ENCODE measurements around the gene CNTNAP4.

Gene CNTNAP4

DNA sequence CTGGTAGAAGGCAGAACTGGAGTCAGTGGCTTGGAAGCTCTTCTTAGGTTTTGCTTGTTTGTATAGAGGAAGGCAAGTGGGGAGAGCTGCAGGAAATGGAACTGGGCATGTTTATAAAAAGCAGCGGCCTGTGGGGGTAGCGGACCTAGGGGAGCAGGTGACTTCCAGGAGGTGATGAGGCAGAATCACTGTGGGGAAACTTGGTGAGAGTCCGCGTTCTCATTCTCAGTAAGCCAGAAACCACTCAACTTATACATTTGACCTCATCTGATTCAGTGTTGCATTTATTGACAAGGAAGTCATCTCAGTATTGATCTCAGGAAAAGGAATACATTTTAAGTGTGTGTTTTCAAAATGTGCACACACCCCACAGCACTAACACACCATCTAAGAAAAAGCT is 299.8 kb downstream of the CNTNAP4 start:
- H3K27me3 ChIP-seq (ENCODE audit: control insufficient read depth in 3 of 3, insufficient read depth in 3 of 3, low read depth in 1 of 3, low read length in 3 of 3) = no peaks in the 10 kb centered on the region
- H2AFZ ChIP-seq (ENCODE audit: low read length) = no peak overlapping the region
- no peak overlapping the region for H3K18ac ChIP-seq (ENCODE audit: low read length)
- DNase-seq (ENCODE audit: low spot score) = no peak
- H3K9ac ChIP-seq (ENCODE audit: low read depth, low read length, poor library complexity) = no peak overlapping the region
- no peak overlapping the region for H2BK15ac ChIP-seq (ENCODE audit: low read length)
- no peak overlapping the region for H2AK5ac ChIP-seq (ENCODE audit: low read depth, low read length)
- no peak overlapping the region for H3K14ac ChIP-seq (ENCODE audit: low read length)
- H2BK120ac ChIP-seq (ENCODE audit: low read depth, low read length) = no peak overlapping the region
- WGBS, 2 donors (ENCODE audit: extremely low coverage in 2 of 2, insufficient read length in 2 of 2, insufficient replicate concordance in 1 of 2) = no CpG with 5 or more reads among the region's 4 CpGs
- H2BK12ac ChIP-seq (ENCODE audit: low read length) = no peak overlapping the region
- H3K79me1 ChIP-seq (ENCODE audit: low read depth, low read length) = no peaks in the 10 kb centered on the region
- no peak overlapping the region for H3K23ac ChIP-seq (ENCODE audit: low read depth, low read length, poor library complexity)
- H3K4ac ChIP-seq (ENCODE audit: low read length) = no peak overlapping the region
- no peaks in the 10 kb centered on the region for H3K36me3 ChIP-seq (replicated peaks in 1 of 2; ENCODE audit: control insufficient read depth in 2 of 2, insufficient read depth in 2 of 2, low read length in 2 of 2)
- no peak overlapping the region for H3K4me3 ChIP-seq (ENCODE audit: low read length in 2 of 2)
- no peak overlapping the region for H3K27ac ChIP-seq (replicated peaks; ENCODE audit: low read length)
- no peak overlapping the region for H2BK5ac ChIP-seq (ENCODE audit: low read length)
- H3K4me1 ChIP-seq (ENCODE audit: control insufficient read depth in 2 of 2, insufficient read depth in 1 of 2, low read depth in 1 of 2, low read length in 2 of 2) = peaks cover 0 to 1% of the 10 kb centered on the region in 2 donors
- H4K91ac ChIP-seq (ENCODE audit: low read depth, low read length, poor library complexity) = no peak overlapping the region
- H4K8ac ChIP-seq (ENCODE audit: low read depth, low read length) = no peak overlapping the region
- no peak overlapping the region for H3K4me2 ChIP-seq (ENCODE audit: insufficient read depth, low read length, poor library complexity, severe bottlenecking)
- no peaks in the 10 kb centered on the region for H3K9me3 ChIP-seq (replicated peaks in 1 of 2; ENCODE audit: control insufficient read depth in 2 of 2, insufficient read depth in 1 of 2, low read depth in 1 of 2, low read length in 2 of 2)

DNA sequence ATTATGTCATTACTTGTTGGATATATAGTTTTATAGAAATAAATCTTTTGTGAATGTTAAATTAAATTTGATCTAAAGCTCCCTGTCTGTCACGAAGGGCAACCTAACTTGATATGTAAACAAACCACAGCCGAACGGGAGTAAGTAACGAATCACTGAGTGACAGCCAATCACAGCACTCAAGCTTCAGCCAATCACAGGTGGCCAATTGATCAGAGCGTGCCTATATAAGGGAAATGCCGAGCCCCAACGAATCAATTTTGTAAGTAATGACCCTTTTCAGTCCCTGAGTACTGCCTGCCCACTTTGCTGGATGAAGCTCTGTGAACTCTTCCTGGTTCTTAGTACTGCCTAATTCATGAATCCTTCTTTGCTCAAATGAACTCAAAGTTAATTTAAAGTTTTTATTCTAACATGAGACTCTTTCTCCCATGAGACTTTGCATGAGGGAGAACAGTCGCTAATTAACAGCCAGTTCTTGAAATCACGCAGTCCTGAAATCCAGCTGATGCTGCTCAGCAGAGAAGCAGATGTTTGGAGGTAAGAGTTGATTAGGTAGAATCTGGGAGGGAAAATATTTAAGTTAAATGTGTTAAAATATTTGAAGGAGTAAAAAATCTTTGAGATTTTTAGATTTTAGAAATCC is 302.2 kb downstream of the CNTNAP4 start:
- no peak overlapping the region for H2BK120ac ChIP-seq (ENCODE audit: low read depth, low read length)
- no peak overlapping the region for H2BK5ac ChIP-seq (ENCODE audit: low read length)
- no peak overlapping the region for H3K4me2 ChIP-seq (ENCODE audit: insufficient read depth, low read length, poor library complexity, severe bottlenecking)
- no peak overlapping the region for H4K91ac ChIP-seq (ENCODE audit: low read depth, low read length, poor library complexity)
- H3K79me1 ChIP-seq (ENCODE audit: low read depth, low read length) = no peaks in the 10 kb centered on the region
- H3K18ac ChIP-seq (ENCODE audit: low read length) = no peak overlapping the region
- no peaks in the 10 kb centered on the region for H3K36me3 ChIP-seq (replicated peaks in 1 of 2; ENCODE audit: control insufficient read depth in 2 of 2, insufficient read depth in 2 of 2, low read length in 2 of 2)
- no peaks in the 10 kb centered on the region for H3K9me3 ChIP-seq (replicated peaks in 1 of 2; ENCODE audit: control insufficient read depth in 2 of 2, insufficient read depth in 1 of 2, low read depth in 1 of 2, low read length in 2 of 2)
- H3K9ac ChIP-seq (ENCODE audit: low read depth, low read length, poor library complexity) = no peak overlapping the region
- H3K27me3 ChIP-seq (ENCODE audit: control insufficient read depth in 3 of 3, insufficient read depth in 3 of 3, low read depth in 1 of 3, low read length in 3 of 3) = no peaks in the 10 kb centered on the region
- no peak overlapping the region for H3K4me3 ChIP-seq (ENCODE audit: low read length in 2 of 2)
- H3K27ac ChIP-seq (replicated peaks; ENCODE audit: low read length) = no peak overlapping the region
- no peak overlapping the region for H2BK15ac ChIP-seq (ENCODE audit: low read length)
- H2BK12ac ChIP-seq (ENCODE audit: low read length) = no peak overlapping the region
- DNase-seq (ENCODE audit: low spot score) = no peak
- H3K4me1 ChIP-seq (ENCODE audit: control insufficient read depth in 2 of 2, insufficient read depth in 1 of 2, low read depth in 1 of 2, low read length in 2 of 2) = no peaks in the 10 kb centered on the region
- no peak overlapping the region for H4K8ac ChIP-seq (ENCODE audit: low read depth, low read length)
- H2AFZ ChIP-seq (ENCODE audit: low read length) = no peak overlapping the region
- no peak overlapping the region for H3K23ac ChIP-seq (ENCODE audit: low read depth, low read length, poor library complexity)
- H2AK5ac ChIP-seq (ENCODE audit: low read depth, low read length) = no peak overlapping the region
- H3K14ac ChIP-seq (ENCODE audit: low read length) = no peak overlapping the region
- H3K4ac ChIP-seq (ENCODE audit: low read length) = no peak overlapping the region
- WGBS, 2 donors (ENCODE audit: extremely low coverage in 2 of 2, insufficient read length in 2 of 2, insufficient replicate concordance in 1 of 2) = no CpG with 5 or more reads among the region's 9 CpGs

DNA sequence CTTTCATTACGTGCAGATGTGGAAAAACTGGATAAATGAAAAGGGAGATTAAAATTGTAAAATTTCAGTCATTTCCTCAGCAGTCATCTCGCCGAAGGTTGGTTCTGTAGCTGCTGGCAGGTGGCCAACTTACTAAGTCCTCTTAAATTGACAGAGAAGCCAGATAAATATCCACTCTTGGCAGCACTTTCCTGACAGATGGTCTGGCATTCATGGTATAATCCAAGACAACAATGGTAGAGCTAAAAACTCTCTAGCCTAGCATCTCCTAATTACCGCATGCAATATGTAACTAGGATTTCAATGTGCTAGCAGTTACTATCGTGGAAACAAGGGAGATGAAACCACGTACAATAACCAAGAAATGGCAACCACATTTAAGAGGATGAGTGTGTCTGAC is 306.3 kb downstream of the CNTNAP4 start:
- no peak for DNase-seq (ENCODE audit: low spot score)
- no peak overlapping the region for H2AK5ac ChIP-seq (ENCODE audit: low read depth, low read length)
- no peaks in the 10 kb centered on the region for H3K36me3 ChIP-seq (replicated peaks in 1 of 2; ENCODE audit: control insufficient read depth in 2 of 2, insufficient read depth in 2 of 2, low read length in 2 of 2)
- H3K4me3 ChIP-seq (ENCODE audit: low read length in 2 of 2) = no peak overlapping the region
- no peak overlapping the region for H3K18ac ChIP-seq (ENCODE audit: low read length)
- no peak overlapping the region for H2BK15ac ChIP-seq (ENCODE audit: low read length)
- H4K91ac ChIP-seq (ENCODE audit: low read depth, low read length, poor library complexity) = no peak overlapping the region
- H2AFZ ChIP-seq (ENCODE audit: low read length) = no peak overlapping the region
- no peaks in the 10 kb centered on the region for H3K27me3 ChIP-seq (ENCODE audit: control insufficient read depth in 3 of 3, insufficient read depth in 3 of 3, low read depth in 1 of 3, low read length in 3 of 3)
- no peaks in the 10 kb centered on the region for H3K79me1 ChIP-seq (ENCODE audit: low read depth, low read length)
- no peak overlapping the region for H2BK12ac ChIP-seq (ENCODE audit: low read length)
- H3K9me3 ChIP-seq (replicated peaks in 1 of 2; ENCODE audit: control insufficient read depth in 2 of 2, insufficient read depth in 1 of 2, low read depth in 1 of 2, low read length in 2 of 2) = no peaks in the 10 kb centered on the region
- H2BK120ac ChIP-seq (ENCODE audit: low read depth, low read length) = no peak overlapping the region
- H3K9ac ChIP-seq (ENCODE audit: low read depth, low read length, poor library complexity) = no peak overlapping the region
- no peak overlapping the region for H3K4me2 ChIP-seq (ENCODE audit: insufficient read depth, low read length, poor library complexity, severe bottlenecking)
- H3K4ac ChIP-seq (ENCODE audit: low read length) = no peak overlapping the region
- no CpG with 5 or more reads among the region's 6 CpGs for WGBS, 2 donors (ENCODE audit: extremely low coverage in 2 of 2, insufficient read length in 2 of 2, insufficient replicate concordance in 1 of 2)
- no peak overlapping the region for H2BK5ac ChIP-seq (ENCODE audit: low read length)
- H3K14ac ChIP-seq (ENCODE audit: low read length) = no peak overlapping the region
- H3K27ac ChIP-seq (replicated peaks; ENCODE audit: low read length) = no peak overlapping the region
- H4K8ac ChIP-seq (ENCODE audit: low read depth, low read length) = no peak overlapping the region
- no peak overlapping the region for H3K23ac ChIP-seq (ENCODE audit: low read depth, low read length, poor library complexity)
- no peaks in the 10 kb centered on the region for H3K4me1 ChIP-seq (ENCODE audit: control insufficient read depth in 2 of 2, insufficient read depth in 1 of 2, low read depth in 1 of 2, low read length in 2 of 2)

DNA sequence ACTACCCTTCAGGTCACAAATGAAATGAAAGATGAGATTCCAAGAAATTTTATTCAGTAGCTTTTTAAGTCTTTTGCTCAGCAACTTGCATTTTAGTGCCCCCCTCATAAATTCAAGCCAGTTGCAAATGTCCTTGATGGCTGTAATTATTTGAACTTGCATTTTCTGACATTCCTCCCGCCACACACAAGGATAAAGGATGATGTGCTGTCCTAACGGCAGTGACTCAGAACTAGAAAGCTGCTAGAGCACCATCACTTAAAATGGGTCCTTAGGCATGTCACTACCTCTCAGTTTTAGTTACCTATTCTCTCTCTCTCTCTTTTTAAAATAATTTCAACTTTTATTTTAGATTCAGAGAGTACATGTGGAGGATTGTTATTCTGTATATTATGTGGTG is 306.7 kb downstream of the CNTNAP4 start:
- Histone ChIP-seq H2BK120ac (ENCODE audit: low read depth, low read length) (no peak overlapping the region), H2BK5ac (ENCODE audit: low read length) (no peak overlapping the region), H3K27ac (replicated peaks; ENCODE audit: low read length) (no peak overlapping the region), H3K18ac (ENCODE audit: low read length) (no peak overlapping the region), H3K9ac (ENCODE audit: low read depth, low read length, poor library complexity) (no peak overlapping the region), H3K4me3 (ENCODE audit: low read length in 2 of 2) (no peak overlapping the region), H2BK12ac (ENCODE audit: low read length) (no peak overlapping the region), H3K4ac (ENCODE audit: low read length) (no peak overlapping the region), H2BK15ac (ENCODE audit: low read length) (no peak overlapping the region), H3K4me2 (ENCODE audit: insufficient read depth, low read length, poor library complexity, severe bottlenecking) (no peak overlapping the region), H3K9me3 (replicated peaks in 1 of 2; ENCODE audit: control insufficient read depth in 2 of 2, insufficient read depth in 1 of 2, low read depth in 1 of 2, low read length in 2 of 2) (no peaks in the 10 kb centered on the region), H4K8ac (ENCODE audit: low read depth, low read length) (no peak overlapping the region), H3K14ac (ENCODE audit: low read length) (no peak overlapping the region), H3K23ac (ENCODE audit: low read depth, low read length, poor library complexity) (no peak overlapping the region), H4K91ac (ENCODE audit: low read depth, low read length, poor library complexity) (no peak overlapping the region), H3K79me1 (ENCODE audit: low read depth, low read length) (no peaks in the 10 kb centered on the region), H3K27me3 (ENCODE audit: control insufficient read depth in 3 of 3, insufficient read depth in 3 of 3, low read depth in 1 of 3, low read length in 3 of 3) (no peaks in the 10 kb centered on the region), H3K36me3 (replicated peaks in 1 of 2; ENCODE audit: control insufficient read depth in 2 of 2, insufficient read depth in 2 of 2, low read length in 2 of 2) (no peaks in the 10 kb centered on the region), H2AFZ (ENCODE audit: low read length) (no peak overlapping the region), H2AK5ac (ENCODE audit: low read depth, low read length) (no peak overlapping the region), H3K4me1 (ENCODE audit: control insufficient read depth in 2 of 2, insufficient read depth in 1 of 2, low read depth in 1 of 2, low read length in 2 of 2) (no peaks in the 10 kb centered on the region)
- DNase-seq (ENCODE audit: low spot score) = no peak
- WGBS, 2 donors (ENCODE audit: extremely low coverage in 2 of 2, insufficient read length in 2 of 2, insufficient replicate concordance in 1 of 2) = no CpG with 5 or more reads among the region's 2 CpGs

All from neuronal stem cell (in vitro differentiated cells).